Prostate gland (tissue), 2 donors: ENCODE measurements around the gene SLC26A11.

Experiments
- CTCF ChIP-seq, 4 experiments: fragments of 200-600 bp in 2 of 4; fragments of 450-650 bp in 2 of 4; sonication (generic) in 2 of 4; IDR thresholded peaks; 1 replicate in 3 of 4; 2 replicates in 1 of 4; pipeline ENCODE4 v1.5.1; 2016 to 2019; ENCODE audit warnings: antibody characterized with exemption in 4 of 4, mild to moderate bottlenecking in 2 of 4, moderate library complexity in 2 of 4
- POLR2A ChIP-seq: fragments of 450-650 bp; IDR thresholded peaks from one replicate; pipeline ENCODE4 v1.6.1; 2016; ENCODE audit warnings: antibody characterized with exemption, mild to moderate bottlenecking
- POLR2AphosphoS5 ChIP-seq: sonication (generic); formaldehyde crosslinking; IDR thresholded peaks from one replicate; pipeline ENCODE4 v1.6.1; 2017; ENCODE audit warnings: antibody characterized with exemption

GRCh38 chr17:80181431-80181830 is 38.8 kb upstream of the SLC26A11 start:
- TF ChIP-seq CTCF (IDR thresholded peaks at IDR 0.05), result no peak
- no peak for TF ChIP-seq POLR2A
- no peak for TF ChIP-seq POLR2AphosphoS5
